ENCODE measurements around the gene ITPRID2. TPM values are rescaled to one million over a fixed set of nuclear protein-coding genes. Genes with fewer than 3 reads are reported as not detected.
"Not testable (repeated sequence)": the region's sequence is repeated elsewhere in the genome, so short reads cannot be mapped to it uniquely, and the experiment has no call there.

The ITPRID2 gene
- total and polyA plus RNA-seq, 7 donors, result 70.9 to 135 (median 87.4) TPM

DNA sequence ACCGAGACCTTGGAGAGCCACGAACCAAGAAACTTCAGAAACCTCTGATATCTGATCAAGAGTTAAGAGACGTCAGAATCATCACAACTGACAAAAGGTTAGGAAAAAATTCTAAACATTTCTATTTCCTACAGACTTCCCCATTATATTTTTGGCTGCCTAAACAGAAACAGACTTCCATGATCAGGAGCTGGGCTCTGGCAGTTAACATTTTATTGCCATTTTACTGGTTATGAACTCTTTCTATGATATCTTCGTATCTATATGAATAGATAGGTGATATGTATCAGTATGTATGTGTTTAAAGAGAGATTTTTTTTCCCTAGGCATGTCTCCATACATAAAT is 63.0 kb downstream of the ITPRID2 start:
- peak overlapping the region in 1 of 4 donors; percentile 31 for H3K4me3 ChIP-seq
- no peaks in the 10 kb centered on the region for H3K9me3 ChIP-seq
- H3K27me3 ChIP-seq, result no peaks in the 10 kb centered on the region
- peaks cover 0 to 15% (median 0%) of the 10 kb centered on the region in 4 donors for H3K4me1 ChIP-seq
- no peaks in the 10 kb centered on the region for H3K36me3 ChIP-seq
- intact Hi-C loops (cut with DNase I), result loop anchor here (2.0 kb wide), 1 partner anchor 212 kb away; no protein-coding TSS in a partner anchor
- H3K27ac ChIP-seq, result no peak overlapping the region
- TF ChIP-seq POLR2AphosphoS5 (IDR thresholded peaks at IDR 0.05), result no peak
- TF ChIP-seq, protein P1, sequence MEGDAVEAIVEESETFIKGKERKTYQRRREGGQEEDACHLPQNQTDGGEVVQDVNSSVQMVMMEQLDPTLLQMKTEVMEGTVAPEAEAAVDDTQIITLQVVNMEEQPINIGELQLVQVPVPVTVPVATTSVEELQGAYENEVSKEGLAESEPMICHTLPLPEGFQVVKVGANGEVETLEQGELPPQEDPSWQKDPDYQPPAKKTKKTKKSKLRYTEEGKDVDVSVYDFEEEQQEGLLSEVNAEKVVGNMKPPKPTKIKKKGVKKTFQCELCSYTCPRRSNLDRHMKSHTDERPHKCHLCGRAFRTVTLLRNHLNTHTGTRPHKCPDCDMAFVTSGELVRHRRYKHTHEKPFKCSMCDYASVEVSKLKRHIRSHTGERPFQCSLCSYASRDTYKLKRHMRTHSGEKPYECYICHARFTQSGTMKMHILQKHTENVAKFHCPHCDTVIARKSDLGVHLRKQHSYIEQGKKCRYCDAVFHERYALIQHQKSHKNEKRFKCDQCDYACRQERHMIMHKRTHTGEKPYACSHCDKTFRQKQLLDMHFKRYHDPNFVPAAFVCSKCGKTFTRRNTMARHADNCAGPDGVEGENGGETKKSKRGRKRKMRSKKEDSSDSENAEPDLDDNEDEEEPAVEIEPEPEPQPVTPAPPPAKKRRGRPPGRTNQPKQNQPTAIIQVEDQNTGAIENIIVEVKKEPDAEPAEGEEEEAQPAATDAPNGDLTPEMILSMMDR (IDR thresholded peaks at IDR 0.05), result peak in 1 of 4 experiments; percentile 6
- no peak for TF ChIP-seq EP300 (IDR thresholded peaks at IDR 0.05)
- no peak for TF ChIP-seq POLR2A (IDR thresholded peaks at IDR 0.05)
- no peak for DNase-seq
- WGBS, 2 donors, result 13 to 20% methylated on average over 4 of the region's 4 CpGs

DNA sequence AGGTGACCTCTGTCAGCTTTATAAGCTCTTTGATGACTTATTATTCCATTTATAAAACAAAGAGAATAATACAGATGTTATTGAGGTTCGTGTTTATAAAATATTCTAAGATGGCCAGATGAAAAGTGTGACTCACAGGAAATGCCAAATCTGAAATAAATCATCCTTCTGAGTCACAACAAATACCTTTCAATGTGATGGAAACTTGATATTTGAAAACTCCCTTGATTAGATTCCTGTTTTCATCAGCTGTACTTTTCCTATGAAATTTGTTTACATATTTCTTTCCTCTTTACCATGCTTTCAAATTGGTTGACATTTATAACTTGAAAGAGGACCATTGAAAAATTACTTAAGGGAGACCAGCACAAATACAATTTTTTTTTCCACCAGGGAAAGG is 63.5 kb downstream of the ITPRID2 start:
- H3K4me1 ChIP-seq, result peaks cover 0 to 15% (median 0%) of the 10 kb centered on the region in 4 donors
- DNase-seq, result no peak
- no peaks in the 10 kb centered on the region for H3K27me3 ChIP-seq
- H3K9me3 ChIP-seq, result no peaks in the 10 kb centered on the region
- H3K4me3 ChIP-seq, result no peak overlapping the region
- H3K27ac ChIP-seq, result no peak overlapping the region
- TF ChIP-seq, protein P1 (IDR thresholded peaks at IDR 0.05), result no peak
- TF ChIP-seq POLR2A (IDR thresholded peaks at IDR 0.05) (no peak), POLR2AphosphoS5 (IDR thresholded peaks at IDR 0.05) (no peak), EP300 (IDR thresholded peaks at IDR 0.05) (no peak)
- 63 to 82% methylated on average over 1 of the region's 1 CpG for WGBS, 2 donors
- H3K36me3 ChIP-seq, result no peaks in the 10 kb centered on the region
- intact Hi-C loops (cut with DNase I), result loop anchor here (2.0 kb wide), 1 partner anchor 212 kb away; no protein-coding TSS in a partner anchor

DNA sequence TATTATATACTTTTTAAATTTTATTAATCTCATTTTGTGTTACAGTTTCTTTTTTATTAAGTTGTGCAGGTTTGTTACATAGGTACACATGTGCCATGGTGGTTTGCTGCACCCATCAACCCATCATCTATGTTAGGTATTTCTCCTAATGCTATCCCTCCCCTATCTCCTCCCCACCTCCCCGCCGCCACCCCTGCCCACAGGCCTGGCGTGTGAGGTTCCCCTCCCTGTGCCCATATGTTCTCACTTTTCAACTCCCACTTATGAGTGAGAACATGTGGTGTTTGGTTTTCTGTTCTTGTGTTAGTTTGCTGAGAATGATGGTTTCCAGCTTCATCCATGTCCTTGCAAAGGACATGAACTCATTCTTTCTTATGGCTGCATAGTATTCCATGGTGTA is 64.3 kb downstream of the ITPRID2 start:
- H3K27ac ChIP-seq, H3K9me3 ChIP-seq, H3K4me3 ChIP-seq, H3K36me3 ChIP-seq, DNase-seq, H3K27me3 ChIP-seq: not testable (repeated sequence)
- intact Hi-C loops (cut with DNase I), result loop anchor here (2.0 kb wide), 1 partner anchor 213 kb away; no protein-coding TSS in a partner anchor
- H3K4me1 ChIP-seq, result peaks cover 0 to 15% (median 0%) of the 10 kb centered on the region in 4 donors
- WGBS, 2 donors, result 94 to 95% methylated on average over 3 of the region's 3 CpGs

DNA sequence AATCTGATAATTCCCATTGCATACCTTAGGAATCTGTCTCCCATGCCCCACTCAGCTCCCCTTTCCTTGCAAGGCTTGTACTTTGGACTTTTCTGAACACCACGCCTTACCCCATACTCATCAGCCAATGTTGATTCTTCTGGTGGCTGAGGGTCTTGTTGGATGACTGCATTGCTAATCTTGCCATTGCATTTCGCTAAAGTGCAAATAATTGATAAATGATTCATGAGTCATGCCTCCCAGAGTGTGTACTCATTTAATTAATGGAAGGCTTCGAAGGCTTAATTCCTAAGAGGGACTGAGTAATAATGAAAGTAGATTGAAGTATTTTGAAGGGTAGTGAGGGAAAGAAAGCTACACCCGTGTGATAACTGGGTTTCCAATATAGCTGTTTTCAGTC is 66.1 kb downstream of the ITPRID2 start:
- H3K36me3 ChIP-seq, result no peaks in the 10 kb centered on the region
- DNase-seq, result no peak
- intact Hi-C loops (cut with DNase I), result no loop called here
- WGBS, 2 donors, result 70 to 76% methylated on average over 4 of the region's 4 CpGs
- TF ChIP-seq EP300 (IDR thresholded peaks at IDR 0.05) (no peak), POLR2AphosphoS5 (IDR thresholded peaks at IDR 0.05) (no peak), POLR2A (IDR thresholded peaks at IDR 0.05) (no peak)
- TF ChIP-seq, protein P1 (IDR thresholded peaks at IDR 0.05), result no peak
- H3K27ac ChIP-seq, result no peak overlapping the region
- peaks cover 0 to 15% (median 0%) of the 10 kb centered on the region in 4 donors for H3K4me1 ChIP-seq
- H3K27me3 ChIP-seq, result no peaks in the 10 kb centered on the region
- H3K4me3 ChIP-seq, result no peak overlapping the region
- H3K9me3 ChIP-seq, result no peaks in the 10 kb centered on the region

DNA sequence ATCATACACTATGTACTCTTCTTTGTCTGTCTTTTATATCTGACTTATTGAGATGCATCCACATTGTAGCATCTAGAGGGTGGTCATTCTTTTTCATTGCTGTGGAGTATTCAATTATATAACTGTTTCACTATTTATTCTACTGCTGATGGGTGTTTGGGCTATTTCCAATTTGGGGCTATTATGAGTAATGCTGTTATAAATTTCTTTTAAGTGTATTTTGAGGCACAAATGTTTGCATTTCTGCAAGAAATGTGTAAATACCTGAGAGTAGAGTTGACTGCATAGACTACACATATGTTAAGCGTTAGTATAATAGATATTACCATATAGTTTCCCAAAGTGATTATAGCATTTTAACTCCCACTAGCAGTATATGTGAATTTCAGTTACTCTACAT is 67.2 kb downstream of the ITPRID2 start:
- no peak for TF ChIP-seq EP300 (IDR thresholded peaks at IDR 0.05)
- no peak for TF ChIP-seq POLR2A (IDR thresholded peaks at IDR 0.05)
- peaks cover 0 to 15% (median 0%) of the 10 kb centered on the region in 4 donors for H3K4me1 ChIP-seq
- H3K27me3 ChIP-seq, result no peaks in the 10 kb centered on the region
- H3K27ac ChIP-seq, result no peak overlapping the region
- intact Hi-C loops (cut with DNase I), result no loop called here
- WGBS, 2 donors, result 94 to 96% methylated on average over 1 of the region's 1 CpG
- DNase-seq, result no peak
- no peaks in the 10 kb centered on the region for H3K36me3 ChIP-seq
- H3K9me3 ChIP-seq, result no peaks in the 10 kb centered on the region
- H3K4me3 ChIP-seq, result no peak overlapping the region

DNA sequence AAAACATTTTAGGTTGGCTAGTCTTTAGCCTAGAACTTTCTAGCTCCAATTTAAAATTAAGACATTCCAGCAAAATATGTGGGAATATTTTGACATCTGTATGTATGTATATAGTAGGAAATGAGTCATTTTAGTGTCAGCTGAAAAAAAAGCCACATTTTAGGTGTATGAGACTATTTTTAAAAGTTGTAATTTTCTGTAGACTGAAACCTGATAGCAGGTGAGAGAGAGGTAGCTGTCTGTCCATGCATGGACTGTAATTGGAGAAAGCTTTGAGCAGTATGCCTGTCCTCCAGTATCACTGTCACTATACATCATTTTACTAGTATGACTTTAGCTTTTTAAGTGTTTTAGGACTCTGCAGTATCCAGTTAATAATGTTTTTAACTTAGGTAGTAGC is 68.0 kb downstream of the ITPRID2 start:
- H3K27me3 ChIP-seq, result no peaks in the 10 kb centered on the region
- TF ChIP-seq POLR2A (IDR thresholded peaks at IDR 0.05) (no peak), EP300 (IDR thresholded peaks at IDR 0.05) (no peak), POLR2AphosphoS5 (IDR thresholded peaks at IDR 0.05) (no peak)
- TF ChIP-seq, protein P1 (IDR thresholded peaks at IDR 0.05), result no peak
- no peak overlapping the region for H3K4me3 ChIP-seq
- no peak for DNase-seq
- H3K9me3 ChIP-seq, result no peaks in the 10 kb centered on the region
- H3K4me1 ChIP-seq, result peaks cover 0 to 7% (median 0%) of the 10 kb centered on the region in 4 donors
- no peak overlapping the region for H3K27ac ChIP-seq
- intact Hi-C loops (cut with DNase I), result no loop called here
- H3K36me3 ChIP-seq, result no peaks in the 10 kb centered on the region

DNA sequence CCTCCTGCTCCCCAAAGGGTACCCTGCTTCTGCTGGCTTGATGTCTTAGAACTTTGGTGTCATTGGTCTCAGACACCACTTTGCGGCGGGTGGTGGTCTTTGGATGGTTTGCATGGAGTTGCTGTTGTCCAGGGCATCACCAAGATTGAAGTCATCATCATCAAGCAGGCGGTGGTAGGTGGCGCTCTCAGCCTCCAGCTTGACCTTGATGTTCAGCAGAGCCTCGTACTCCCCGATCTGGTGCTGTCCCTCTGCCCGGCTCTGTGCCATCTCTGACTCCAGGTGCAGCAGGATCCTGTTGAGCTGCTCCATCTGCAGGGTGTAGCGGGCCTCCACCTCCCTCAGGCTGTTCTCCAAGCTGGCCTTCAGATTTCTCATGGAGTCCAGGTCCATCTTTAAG is 69.6 kb downstream of the ITPRID2 start:
- H3K4me3 ChIP-seq; intact Hi-C loops (cut with DNase I); H3K27ac ChIP-seq; DNase-seq; H3K27me3 ChIP-seq; H3K4me1 ChIP-seq; H3K9me3 ChIP-seq; H3K36me3 ChIP-seq: not testable (repeated sequence)
- 94 to 95% methylated on average over 8 of the region's 8 CpGs for WGBS, 2 donors
